Endometrial microvascular endothelial cells (primary cell): ENCODE measurements around the gene GDAP2. TPM values are rescaled to one million over a fixed set of nuclear protein-coding genes. Genes with fewer than 3 reads are reported as not detected.

Experiments
- in situ Hi-C: cut with HindIII; loops from 2 replicates; pipeline ENCODE4 v1.10.0; 2017; ENCODE audit warnings: low sequenced_read_pairs, low pct_unique_long_range_greater_than_20kb; ENCODE audit errors: inconsistent ontology term
- total RNA-seq: library from RNA; depleted of rRNA; stranded (reverse); fragments of >200 nt; gene quantifications from one replicate; pipeline ENCODE4 v1.2.3, GENCODE V29; 2015; ENCODE audit errors: inconsistent ontology term

The GDAP2 gene
- total RNA-seq, 1 donor from 2014 or later = 13.3 TPM

DNA sequence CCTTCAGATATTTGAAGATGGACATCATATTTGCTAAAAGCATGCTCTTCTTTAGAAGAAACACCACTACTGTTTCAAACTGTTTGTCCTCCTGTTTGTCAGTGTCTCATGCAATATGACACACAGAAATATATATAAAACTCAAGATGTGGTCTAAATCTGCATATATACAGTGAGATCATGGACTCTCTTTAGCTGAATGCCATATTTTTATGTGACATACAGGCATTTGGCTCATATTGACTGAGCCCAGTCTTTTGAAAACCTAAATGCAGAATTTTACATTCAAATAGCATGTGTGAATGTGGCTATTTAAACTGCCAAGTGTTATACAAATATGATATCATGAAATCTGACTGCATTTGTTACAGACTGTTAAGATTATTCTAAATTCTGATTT, 18.4 kb downstream of the GDAP2 start:
- in situ Hi-C loops = no loop called here

DNA sequence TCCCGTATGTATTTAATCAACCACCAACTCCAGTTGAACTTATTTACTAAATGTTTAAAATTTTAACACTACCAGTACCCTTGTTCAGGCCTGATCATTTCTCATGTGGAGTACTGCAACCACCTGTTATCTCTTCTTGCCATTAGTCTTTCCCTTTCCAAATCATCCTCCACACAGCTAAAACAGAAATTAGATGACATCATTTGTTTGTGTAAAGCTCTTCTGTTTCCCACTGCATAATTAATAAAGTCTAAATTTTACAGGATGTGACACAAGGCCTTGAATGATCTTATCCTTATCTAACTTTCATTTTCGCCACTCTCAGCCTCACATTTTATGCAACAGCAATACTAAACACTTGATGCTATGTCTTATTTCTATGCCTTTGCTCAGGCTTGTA, 24.4 kb downstream of the GDAP2 start:
- in situ Hi-C loops = no loop called here

DNA sequence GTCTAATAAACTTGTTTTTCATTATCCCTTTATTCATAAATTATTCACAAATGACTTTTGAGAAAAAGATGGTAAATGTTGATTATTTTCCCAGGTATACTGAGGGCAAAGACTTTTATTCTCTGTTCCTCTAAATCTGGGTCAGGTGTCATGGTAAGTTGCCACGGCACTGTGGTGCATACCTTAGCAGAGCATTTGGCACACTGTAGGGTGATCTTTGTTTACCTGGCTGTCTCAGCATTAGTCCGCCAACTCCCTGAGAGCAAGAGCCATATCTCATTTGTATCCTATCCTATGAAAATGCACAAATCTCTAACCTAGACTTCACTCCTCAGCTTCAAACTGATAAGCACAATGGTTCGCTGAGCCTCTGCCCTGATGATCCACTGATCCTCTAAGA, 24.9 kb downstream of the GDAP2 start:
- in situ Hi-C loops = no loop called here

DNA sequence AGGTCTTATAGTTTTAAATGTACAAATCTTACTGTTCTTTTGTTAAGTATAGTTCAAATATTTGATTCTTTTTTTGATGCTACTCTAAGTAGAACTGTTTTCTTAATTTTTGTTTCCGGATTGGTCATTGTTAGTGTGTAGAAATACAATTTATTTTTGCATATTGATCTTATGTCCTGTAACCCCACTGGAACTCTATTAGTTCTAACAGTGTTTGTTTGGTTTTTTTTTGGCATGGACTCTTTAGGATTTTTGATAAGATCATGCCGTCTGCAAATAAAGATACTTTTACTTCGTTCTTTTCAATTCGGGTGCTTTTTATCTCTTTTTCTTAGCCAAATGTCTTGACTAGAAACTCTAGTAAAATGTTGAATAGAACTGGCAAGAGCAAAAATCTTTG, 26.5 kb downstream of the GDAP2 start:
- in situ Hi-C loops = no loop called here

DNA sequence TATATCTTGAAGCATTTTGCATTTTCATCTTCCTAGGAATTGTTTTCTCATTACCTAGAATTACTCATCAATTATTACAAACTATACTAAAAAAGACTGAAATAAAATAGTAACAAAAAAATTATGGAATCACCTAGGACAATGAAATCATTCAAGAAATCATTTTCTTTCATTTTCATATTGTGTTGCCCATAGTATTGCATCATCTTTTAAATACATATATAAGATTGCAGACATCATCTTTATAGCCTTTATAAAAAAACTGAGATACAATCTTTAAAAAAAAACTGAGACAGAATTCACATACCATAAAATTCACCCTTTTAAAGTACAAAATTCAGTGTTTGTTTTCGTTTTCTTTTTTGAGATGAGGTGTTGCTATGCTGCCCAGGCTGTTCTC, 29.6 kb downstream of the GDAP2 start:
- in situ Hi-C loops = loop anchor here (25.0 kb wide), 1 partner anchor 138 kb away; no protein-coding TSS in a partner anchor

DNA sequence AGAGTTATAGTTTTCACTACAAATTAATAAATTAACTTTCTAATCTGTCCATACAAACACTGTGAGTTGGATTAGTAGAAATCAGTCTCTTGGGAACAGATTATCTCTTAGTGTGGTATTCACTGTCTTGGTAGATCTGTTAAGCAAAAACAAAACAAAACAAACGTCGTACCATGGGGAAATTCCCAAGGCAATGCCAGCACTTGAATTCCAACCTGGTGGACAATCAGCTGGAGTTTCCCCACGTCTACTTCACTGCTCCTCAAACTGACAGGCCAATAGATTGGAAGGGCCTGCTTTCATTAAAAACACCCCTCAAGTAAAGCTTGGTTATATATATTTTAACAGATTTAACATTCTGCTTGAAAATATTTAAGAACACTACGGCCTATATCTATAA, 31.9 kb downstream of the GDAP2 start:
- in situ Hi-C loops = loop anchor here (25.0 kb wide), 1 partner anchor 135 kb away; no protein-coding TSS in a partner anchor

DNA sequence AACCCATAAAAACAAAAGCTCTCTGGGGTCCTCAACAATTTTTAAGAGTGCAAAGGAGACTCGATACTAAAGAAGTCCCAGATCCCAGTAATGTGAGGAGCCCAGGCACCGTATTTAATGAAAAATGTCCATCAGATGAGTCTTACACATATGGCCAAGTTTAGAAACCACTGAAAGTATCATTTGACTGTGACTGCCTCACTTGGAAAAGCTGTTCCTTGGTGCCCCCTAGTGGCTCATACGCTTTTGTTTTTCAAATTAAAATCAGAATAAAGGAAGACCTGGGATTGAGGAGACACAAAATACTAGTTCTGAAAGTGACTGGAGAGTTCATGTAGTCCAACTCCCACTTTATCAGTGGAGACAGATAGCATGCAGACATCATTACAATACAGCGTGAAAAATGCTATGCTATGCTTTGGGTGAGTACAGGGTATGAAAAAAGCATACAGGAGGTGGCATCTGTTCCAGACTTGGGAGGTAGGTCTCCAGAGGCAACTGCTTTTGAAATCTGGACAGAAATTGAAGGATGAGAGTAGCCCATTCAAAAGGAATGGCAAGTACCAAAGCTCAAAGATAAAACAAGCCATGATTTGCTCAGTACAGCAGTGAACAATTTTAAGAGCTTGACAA, 33.8 kb downstream of the GDAP2 start:
- in situ Hi-C loops = loop anchor here (25.0 kb wide), 1 partner anchor 133 kb away; no protein-coding TSS in a partner anchor

DNA sequence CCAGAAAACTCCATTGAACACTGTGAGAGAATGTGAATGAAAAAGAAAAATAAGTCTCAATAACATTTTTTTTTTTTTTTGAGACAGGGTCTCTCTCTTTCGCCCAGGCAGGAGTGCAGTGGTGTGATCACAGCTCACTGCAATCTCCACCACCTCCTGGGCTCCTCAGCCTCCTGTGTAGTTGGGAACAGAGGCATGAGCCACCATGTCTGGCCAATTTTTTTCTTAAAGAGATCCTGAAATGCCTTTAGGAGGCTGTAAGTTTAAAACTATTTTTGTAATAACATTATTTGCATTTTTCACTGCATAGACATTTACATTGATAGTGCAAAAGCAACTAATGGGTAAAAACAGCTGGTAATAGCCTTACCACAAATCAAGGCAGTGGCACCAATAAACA, 35.3 kb downstream of the GDAP2 start:
- in situ Hi-C loops = loop anchor here (25.0 kb wide), 1 partner anchor 132 kb away; no protein-coding TSS in a partner anchor

DNA sequence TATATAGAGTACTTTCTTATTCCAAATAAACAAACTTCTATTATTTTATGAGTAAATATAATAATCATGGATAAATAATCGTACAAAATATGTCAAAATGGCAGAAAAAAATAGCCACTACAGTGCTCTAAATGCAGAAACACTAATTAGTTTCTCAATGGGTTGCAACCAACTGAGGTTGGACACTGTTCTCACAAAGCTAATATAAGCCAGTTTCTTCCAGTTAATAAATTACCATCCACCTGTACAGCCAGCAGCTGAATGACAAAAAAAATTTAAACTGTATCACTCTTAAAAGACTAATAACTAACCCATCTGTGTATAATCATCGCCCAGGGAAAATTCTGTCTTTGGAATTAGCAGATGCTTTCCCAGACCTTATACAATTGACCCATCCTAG, 36.9 kb downstream of the GDAP2 start:
- in situ Hi-C loops = loop anchor here (25.0 kb wide), 1 partner anchor 130 kb away; no protein-coding TSS in a partner anchor

DNA sequence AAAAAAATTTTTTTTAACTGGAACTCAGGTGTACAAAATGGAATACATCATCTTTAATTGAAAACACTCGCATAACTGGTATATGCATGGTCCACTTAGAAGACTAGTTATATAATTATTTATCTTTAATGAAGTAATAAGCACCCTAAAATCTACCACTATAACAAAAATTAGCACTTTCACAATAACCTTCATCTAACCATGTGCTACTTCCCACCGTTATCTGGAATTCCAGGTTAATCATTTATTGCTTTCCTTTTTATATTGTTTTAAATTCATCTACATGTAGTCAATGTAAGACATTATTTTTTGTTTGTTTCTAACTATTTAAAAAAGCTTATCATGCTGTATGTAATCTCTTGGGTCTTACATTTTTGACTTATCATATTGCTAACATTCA, 39.0 kb downstream of the GDAP2 start:
- in situ Hi-C loops = loop anchor here (25.0 kb wide), 1 partner anchor 128 kb away; no protein-coding TSS in a partner anchor

DNA sequence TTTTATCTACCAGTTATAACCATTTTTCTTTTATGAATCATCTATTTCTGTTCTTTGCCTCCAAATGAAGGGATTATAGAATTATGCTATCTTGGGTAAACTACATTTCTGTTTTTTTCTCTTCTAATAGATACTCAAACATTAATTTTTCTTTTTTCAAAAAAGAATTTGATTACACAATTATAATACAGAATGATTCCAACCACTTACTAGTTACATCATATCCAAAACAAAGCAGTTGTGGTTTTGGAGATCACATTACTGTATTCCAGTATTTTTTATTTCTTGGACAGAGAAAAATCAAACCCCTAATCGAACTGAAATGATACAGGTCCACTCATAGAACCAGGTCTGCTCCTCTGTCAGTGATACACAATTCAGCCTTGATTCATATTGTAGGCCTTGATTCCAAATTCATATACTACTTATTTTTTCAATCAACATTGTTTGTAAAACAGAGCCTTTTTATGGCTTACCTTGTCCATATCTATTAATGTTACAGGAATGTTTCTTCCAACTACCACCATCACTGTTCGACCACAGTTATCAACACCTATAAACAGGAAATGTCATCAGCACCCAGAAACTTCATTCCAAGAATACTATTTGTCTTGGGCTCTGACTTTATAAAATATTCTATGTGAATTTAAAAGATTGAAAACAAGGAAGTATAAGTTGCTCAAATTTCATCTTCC, 43.2 kb downstream of the GDAP2 start:
- in situ Hi-C loops = loop anchor here (25.0 kb wide), 1 partner anchor 124 kb away; no protein-coding TSS in a partner anchor

DNA sequence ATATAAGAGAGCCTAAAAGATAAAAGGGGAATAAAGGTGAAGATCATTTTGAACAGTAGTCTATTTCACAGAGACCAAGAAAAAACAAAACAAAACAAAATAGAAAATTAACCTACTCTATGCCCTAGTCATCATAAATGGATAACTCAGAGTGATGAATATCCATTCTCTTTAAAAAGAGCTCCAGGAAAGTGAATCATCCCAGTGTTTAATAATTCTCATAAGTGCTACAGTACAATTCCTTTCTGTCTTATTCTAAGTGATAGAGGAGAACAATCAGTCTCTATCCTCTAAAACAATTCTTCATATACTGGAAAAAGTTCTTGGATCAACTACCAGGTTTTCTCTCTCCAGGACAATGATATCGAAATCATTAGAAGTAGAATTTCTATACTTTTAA, 45.8 kb downstream of the GDAP2 start:
- in situ Hi-C loops = loop anchor here (25.0 kb wide), 1 partner anchor 121 kb away; no protein-coding TSS in a partner anchor

DNA sequence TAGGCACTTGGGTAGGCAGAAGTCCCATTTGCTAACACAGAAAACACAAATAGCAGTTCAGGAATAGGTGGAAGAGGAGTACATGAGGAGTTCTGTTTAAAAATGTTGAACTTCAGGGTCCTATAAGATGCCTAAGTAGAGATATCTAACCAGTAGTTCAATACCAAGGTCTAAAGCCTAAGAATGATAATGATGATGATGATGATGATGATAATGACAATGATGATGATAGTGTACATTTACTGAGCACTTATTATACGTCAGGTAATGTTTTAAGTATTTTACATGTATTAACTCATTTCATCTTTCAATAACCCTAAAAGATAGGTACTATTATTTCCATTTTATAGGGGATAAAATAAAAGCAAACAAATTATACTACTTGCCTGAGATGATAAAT, 50.1 kb downstream of the GDAP2 start:
- in situ Hi-C loops = loop anchor here (25.0 kb wide), 1 partner anchor 117 kb away; no protein-coding TSS in a partner anchor

DNA sequence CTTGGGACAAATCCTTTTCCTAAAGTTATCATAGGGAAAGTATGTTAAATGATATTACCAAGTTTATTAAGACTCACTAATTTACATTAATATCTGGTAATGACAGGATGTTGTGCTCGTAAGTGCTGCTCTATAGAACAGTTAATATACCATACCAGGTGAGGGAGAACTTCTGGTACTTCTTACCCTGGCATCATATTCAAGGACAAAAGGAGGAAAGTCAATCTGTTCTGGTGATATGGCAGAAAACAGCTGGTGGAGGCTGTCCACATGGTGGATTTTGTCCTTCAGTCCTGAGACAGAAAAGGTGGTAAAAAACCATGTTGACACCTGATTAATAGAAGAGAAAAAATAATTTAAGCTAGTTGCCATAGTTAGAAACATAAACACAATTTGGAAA, 51.6 kb downstream of the GDAP2 start:
- in situ Hi-C loops = loop anchor here (25.0 kb wide), 1 partner anchor 116 kb away; no protein-coding TSS in a partner anchor

DNA sequence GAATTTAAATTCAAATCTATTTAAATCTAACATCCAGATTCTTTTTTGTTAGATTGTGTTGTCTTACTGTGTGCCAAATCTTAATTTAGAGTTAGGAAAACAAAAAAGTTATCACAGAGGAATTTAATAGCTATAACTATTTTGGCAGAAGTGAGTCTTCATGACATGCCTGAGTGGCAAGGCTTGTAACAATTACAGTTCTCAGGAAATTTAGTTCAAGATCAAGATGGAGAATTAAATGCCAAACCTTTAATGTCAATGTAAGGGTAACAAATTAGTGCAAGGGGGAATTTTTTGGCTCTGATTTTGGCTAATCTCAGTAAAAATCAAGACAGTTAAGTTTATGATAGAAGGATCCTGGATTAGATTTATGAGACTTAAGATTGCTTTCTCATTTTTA, 58.4 kb downstream of the GDAP2 start:
- in situ Hi-C loops = no loop called here

DNA sequence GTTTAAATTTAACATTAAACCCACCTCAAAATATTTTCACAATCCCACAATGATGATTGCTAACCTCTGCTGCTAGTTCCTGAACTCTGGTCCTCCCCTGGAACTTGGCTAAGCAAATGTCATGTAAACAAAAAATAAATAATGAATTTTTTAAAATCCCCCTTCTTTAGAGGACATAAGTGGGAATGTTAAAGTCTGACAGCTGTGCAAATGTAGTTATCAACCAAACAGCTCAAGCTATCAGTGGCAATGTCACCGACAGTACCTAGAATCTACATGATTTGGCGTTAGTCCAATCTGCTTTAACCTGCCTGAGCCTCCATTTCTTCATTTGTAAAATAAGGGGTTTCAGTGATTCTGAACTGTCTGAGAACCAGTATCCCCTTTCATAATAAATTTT, 67.7 kb downstream of the GDAP2 start:
- in situ Hi-C loops = no loop called here

DNA sequence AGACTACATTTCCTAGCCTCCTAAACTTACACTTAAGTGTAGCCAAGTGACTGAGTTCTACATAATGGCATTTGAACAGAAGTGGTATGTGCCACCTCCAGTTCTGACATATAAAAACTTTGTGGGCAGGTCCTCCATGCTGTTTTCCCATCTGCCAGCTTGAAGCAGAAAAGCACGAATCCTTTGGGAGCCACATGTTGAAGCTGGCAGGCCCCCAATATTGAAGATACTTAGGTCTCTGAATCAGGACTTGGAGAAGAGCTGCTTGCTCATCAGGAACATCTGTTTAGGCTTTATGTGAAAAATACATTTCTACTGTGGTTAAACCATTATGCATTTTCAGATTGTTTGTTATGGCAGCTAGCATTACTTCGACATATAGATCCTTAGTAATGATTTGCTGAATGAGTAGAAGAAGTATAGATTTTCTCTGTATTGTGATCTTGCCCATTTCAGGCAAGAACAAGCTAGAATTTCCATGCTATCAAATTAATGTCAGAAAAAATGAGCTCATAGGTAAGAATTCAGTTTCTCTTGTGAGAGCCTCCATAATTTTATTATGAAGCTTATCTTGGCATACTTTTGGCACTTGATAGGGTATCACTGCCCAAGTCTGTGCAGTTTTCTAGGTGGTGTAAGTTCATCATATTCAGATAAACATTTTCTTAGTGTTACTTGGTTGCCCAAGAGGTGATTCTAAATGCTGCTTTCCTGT, 68.4 kb downstream of the GDAP2 start:
- in situ Hi-C loops = no loop called here

DNA sequence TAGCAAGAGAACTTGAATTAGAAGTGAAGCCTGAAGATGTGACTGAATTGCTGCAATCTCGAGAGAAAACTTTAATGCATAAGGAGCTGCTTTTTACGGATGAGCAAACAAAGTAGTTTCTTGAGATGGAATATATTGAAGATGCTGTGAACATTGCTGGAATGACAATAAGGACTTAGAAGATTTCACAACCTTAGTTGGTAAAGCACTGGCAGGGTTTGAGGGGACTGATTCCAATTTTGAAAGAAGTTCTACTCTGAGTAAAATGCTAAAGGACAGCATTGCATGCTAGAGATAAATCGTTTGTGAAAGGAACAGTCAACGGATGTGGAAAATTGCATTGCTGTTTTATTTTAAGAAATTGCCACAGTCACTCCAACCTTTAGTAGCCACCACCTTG, 69.5 kb downstream of the GDAP2 start:
- in situ Hi-C loops = no loop called here

DNA sequence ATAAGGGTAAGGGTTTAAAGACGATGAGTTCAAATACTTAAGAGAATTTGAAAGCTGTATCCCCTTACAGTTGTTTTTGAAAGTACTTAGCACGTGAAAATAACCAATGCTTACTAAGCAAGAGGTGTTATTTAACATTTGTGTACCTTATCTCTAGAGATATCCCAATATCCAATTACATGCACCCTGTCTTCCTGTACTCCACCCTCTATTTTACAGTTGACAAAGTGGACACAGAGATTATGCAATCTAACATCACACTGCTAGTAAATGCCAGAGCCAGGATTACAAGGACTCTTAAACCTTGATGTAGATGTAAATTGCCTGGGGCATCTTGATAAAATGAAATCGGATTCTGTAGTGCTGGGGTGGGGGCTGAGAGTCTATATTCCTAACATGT, 72.0 kb downstream of the GDAP2 start:
- in situ Hi-C loops = no loop called here
